Nephron (organoid): ENCODE results near the gene CORO2B.

ENCODE experiments used
- H3K27ac Mint-ChIP-seq, 3 experiments: 2 replicates each; pipeline ENCODE4 v1.8.0; 2020; ENCODE audit warnings: mixed read lengths in 3 of 3, mild to moderate bottlenecking in 2 of 3, moderate library complexity in 1 of 3
- H3K27me3 Mint-ChIP-seq: 2 replicates; pipeline ENCODE4 v1.8.0; 2021; ENCODE audit warnings: low read depth, mild to moderate bottlenecking, moderate library complexity, mixed read lengths
- H3K36me3 Mint-ChIP-seq: 2 replicates; pipeline ENCODE4 v1.8.0; 2020; ENCODE audit warnings: low read depth, mixed read lengths
- H3K4me1 Mint-ChIP-seq: 2 replicates; pipeline ENCODE4 v1.8.0; 2020; ENCODE audit warnings: mixed read lengths
- H3K4me3 Mint-ChIP-seq, 3 experiments: 2 replicates each; pipeline ENCODE4 v1.8.0; 2020; ENCODE audit warnings: mild to moderate bottlenecking in 3 of 3, mixed read lengths in 3 of 3, moderate library complexity in 2 of 3
- H3K9me3 Mint-ChIP-seq: 2 replicates; pipeline ENCODE4 v1.8.0; 2020; ENCODE audit warnings: mixed read lengths
- TF ChIP-seq, protein P1 (sequence below), 3 experiments: fragments of 200-600 bp; sonication (generic); IDR thresholded peaks; one replicate each; pipeline ENCODE4 v1.5.0; 2021; ENCODE audit warnings: antibody characterized with exemption in 3 of 3; ENCODE audit not compliant: unreplicated experiment in 3 of 3

The CORO2B gene

GRCh38 chr15:68608844-68609232, 30.0 kb downstream of the CORO2B start:
- H3K27ac Mint-ChIP-seq = peak overlapping the region; percentile 90 to 93 (median 93)
- peaks cover 7% of the 10 kb centered on the region for H3K27me3 Mint-ChIP-seq
- H3K4me3 Mint-ChIP-seq = peak overlapping the region; percentile 1 to 19 (median 2)
- peaks cover 3% of the 10 kb centered on the region for H3K9me3 Mint-ChIP-seq
- peaks cover 49% of the 10 kb centered on the region for H3K4me1 Mint-ChIP-seq
- TF ChIP-seq, protein P1, sequence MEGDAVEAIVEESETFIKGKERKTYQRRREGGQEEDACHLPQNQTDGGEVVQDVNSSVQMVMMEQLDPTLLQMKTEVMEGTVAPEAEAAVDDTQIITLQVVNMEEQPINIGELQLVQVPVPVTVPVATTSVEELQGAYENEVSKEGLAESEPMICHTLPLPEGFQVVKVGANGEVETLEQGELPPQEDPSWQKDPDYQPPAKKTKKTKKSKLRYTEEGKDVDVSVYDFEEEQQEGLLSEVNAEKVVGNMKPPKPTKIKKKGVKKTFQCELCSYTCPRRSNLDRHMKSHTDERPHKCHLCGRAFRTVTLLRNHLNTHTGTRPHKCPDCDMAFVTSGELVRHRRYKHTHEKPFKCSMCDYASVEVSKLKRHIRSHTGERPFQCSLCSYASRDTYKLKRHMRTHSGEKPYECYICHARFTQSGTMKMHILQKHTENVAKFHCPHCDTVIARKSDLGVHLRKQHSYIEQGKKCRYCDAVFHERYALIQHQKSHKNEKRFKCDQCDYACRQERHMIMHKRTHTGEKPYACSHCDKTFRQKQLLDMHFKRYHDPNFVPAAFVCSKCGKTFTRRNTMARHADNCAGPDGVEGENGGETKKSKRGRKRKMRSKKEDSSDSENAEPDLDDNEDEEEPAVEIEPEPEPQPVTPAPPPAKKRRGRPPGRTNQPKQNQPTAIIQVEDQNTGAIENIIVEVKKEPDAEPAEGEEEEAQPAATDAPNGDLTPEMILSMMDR (IDR thresholded peaks at IDR 0.05; ENCODE audit: unreplicated experiment in 3 of 3) = no peak
- peaks cover 7% of the 10 kb centered on the region for H3K36me3 Mint-ChIP-seq

DNA sequence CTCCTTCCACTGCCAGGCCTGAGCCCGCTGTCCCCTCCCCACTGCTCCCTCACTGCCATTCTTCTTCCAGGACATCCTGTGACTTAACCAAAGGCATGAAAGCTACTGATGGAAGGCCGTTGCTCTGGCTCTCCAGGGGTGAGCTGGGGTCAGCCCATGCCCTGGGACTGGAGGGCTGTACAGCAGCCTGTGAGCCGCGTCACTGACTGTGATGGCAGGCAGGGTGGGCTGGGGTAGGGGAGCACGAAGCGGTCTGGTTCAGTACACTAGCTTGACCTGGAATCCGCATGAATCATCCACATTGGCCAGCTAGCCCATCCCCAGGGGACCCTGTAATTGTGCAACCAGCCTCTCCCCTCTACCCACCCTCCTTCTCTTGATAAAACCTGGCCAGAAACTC, 30.8 kb downstream of the CORO2B start:
- Mint-ChIP-seq H3K36me3 (peaks cover 7% of the 10 kb centered on the region), H3K4me1 (peaks cover 49% of the 10 kb centered on the region), H3K27me3 (peaks cover 7% of the 10 kb centered on the region), H3K9me3 (peaks cover 3% of the 10 kb centered on the region), H3K27ac (peak overlapping the region; percentile 90 to 93 (median 93)), H3K4me3 (no peak overlapping the region)
- TF ChIP-seq, protein P1 (IDR thresholded peaks at IDR 0.05; ENCODE audit: unreplicated experiment in 3 of 3) = no peak

- Mint-ChIP-seq H3K27ac (peak overlapping the region; percentile 34 to 90 (median 37)), H3K27me3 (peaks cover 4% of the 10 kb centered on the region), H3K9me3 (no peaks in the 10 kb centered on the region), H3K4me1 (peaks cover 42% of the 10 kb centered on the region), H3K36me3 (peaks cover 3% of the 10 kb centered on the region), H3K4me3 (no peak overlapping the region)
- TF ChIP-seq, protein P1 (IDR thresholded peaks at IDR 0.05; ENCODE audit: unreplicated experiment in 3 of 3) = no peak
Observed at GRCh38 chr15:68610825-68611224, 32.0 kb downstream of the CORO2B start.

DNA sequence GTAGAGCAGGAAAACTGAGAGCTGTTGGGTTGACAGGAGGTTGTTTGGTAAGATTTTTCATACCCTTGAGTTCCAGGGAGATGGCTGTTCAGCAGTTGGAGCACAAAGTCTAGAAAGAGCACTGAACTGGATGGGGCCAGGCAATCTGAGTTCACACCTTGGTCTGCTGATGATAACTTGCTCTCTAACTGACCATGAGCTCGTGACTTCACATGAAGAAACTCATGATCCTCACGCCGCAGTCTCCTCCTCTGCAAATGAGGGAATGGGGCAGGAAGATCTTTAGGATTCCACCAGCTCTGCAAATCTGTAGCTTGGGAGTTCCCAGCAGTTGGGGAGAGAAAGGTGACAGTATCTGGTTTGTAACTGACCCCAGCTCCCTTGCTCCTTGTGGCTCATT, 33.7 kb downstream of the CORO2B start:
- Mint-ChIP-seq H3K27me3 (no peaks in the 10 kb centered on the region), H3K27ac (peak overlapping the region; percentile 36 to 55 (median 43)), H3K36me3 (no peaks in the 10 kb centered on the region), H3K4me1 (peaks cover 39% of the 10 kb centered on the region), H3K4me3 (no peak overlapping the region), H3K9me3 (no peaks in the 10 kb centered on the region)
- TF ChIP-seq, protein P1 (IDR thresholded peaks at IDR 0.05; ENCODE audit: unreplicated experiment in 3 of 3) = no peak

DNA sequence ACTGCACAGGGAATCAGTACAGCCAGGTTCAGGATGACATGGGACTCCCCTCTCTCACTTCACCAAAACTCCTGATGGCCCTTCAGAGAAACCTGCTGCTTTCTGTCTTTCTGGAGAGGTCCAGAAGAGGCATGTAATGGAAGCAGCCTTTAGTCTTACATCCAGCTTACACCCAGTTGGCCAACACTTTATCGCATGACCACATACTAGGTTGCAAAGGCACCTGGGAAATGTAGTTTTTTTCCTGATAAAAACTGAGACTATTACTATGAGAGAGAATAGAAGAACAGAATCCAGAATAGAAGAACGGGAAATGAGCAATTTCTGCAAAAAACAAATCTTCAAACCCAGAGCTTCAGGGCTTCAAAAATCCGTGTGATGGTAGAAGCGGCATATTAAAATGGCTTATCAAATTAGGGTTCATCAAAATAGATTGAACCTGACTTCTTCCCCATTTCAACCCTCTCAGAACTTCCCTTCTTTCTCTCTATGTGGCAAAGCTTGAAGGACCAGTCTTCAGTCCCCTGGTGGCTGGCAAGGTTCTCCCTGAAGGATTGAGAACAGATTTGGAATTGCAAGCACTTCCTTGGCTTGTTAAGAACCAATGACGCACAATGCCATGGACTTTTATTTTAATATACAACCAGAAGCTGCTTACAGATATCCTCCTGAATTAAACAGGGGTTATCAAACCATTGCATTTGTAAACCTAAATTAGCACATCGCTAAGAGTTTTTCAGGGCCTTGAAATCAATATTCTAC, 34.4 kb downstream of the CORO2B start:
- Mint-ChIP-seq H3K9me3 (no peaks in the 10 kb centered on the region), H3K27ac (peak overlapping the region; percentile 38 to 90 (median 55)), H3K4me1 (peaks cover 41% of the 10 kb centered on the region), H3K4me3 (no peak overlapping the region), H3K36me3 (no peaks in the 10 kb centered on the region), H3K27me3 (no peaks in the 10 kb centered on the region)
- TF ChIP-seq, protein P1 (IDR thresholded peaks at IDR 0.05; ENCODE audit: unreplicated experiment in 3 of 3) = no peak
